ENCODE measurements around the gene APBA1. TPM values are rescaled to one million over a fixed set of nuclear protein-coding genes. Genes with fewer than 3 reads are reported as not detected.

The APBA1 gene
- total and polyA plus RNA-seq, 5 donors from 2014 or later, result 0.20 TPM; not detected in 4

DNA sequence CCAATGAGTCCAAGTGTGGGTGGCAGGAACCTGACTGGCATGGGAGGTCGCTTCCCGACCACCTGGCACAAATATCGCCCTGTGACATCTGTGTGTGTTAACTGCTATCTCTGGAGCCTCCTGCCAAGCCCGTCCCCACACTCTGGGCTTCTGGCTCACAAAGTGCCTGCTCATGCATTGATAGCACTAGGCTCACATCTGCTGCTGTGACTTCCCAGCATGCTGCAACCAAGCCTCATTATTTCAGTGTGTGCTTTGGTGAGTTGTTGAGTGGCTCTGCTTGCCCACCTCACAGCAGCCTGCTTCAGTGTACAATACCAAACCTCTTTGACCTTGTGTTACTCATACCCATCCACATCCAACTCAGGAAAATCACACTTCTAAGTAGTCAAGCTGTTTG is 139.8 kb downstream of the APBA1 start:
- DNase-seq (no peak), ATAC-seq (ENCODE audit: low read depth in 2 of 2) (no peak)
- no peak overlapping the region for H3K4me3 ChIP-seq (ENCODE audit: low read depth, low read length)
- H3K27me3 ChIP-seq (ENCODE audit: control insufficient read depth, insufficient read depth, low read length), result peaks cover 2% of the 10 kb centered on the region
- no peak overlapping the region for H3K27ac Mint-ChIP-seq
- H3K4me3 Mint-ChIP-seq, result no peak overlapping the region
- peaks cover 0 to 4% (median 3%) of the 10 kb centered on the region in 7 donors for H3K9me3 Mint-ChIP-seq
- H3K27me3 Mint-ChIP-seq, result peaks cover 13% of the 10 kb centered on the region
- no peaks in the 10 kb centered on the region for H3K9me3 ChIP-seq (ENCODE audit: control insufficient read depth in 2 of 2, low read length in 2 of 2)
- H3K4me1 Mint-ChIP-seq, result no peaks in the 10 kb centered on the region
- no peak overlapping the region for H3K27ac ChIP-seq (ENCODE audit: insufficient read depth, low read length, poor library complexity, severe bottlenecking)
- no peaks in the 10 kb centered on the region for H3K36me3 Mint-ChIP-seq
- no peaks in the 10 kb centered on the region for H3K4me1 ChIP-seq (ENCODE audit: control insufficient read depth, insufficient read depth, low read length, poor library complexity, severe bottlenecking)
- H3K36me3 ChIP-seq (ENCODE audit: control insufficient read depth, insufficient read depth, low read length), result no peaks in the 10 kb centered on the region

DNA sequence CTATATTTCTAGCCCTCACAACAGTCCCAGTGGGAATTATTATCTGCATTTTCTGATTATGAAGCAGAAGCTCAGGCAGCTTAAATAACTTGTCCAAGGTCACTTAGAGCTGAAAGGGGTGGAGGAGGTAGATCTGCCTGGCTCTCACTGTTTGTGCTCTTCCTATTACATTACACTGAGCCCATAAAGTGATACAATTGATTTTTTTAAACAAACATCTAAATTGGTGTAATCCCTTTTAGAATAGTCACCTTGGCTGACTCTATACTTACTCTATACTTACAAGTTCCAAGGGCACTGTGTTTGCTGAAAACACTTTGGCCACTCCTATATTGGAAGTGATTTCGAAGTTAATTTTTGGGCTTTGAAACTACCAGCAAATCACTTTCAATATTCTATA is 144.7 kb downstream of the APBA1 start:
- no peak for ATAC-seq (ENCODE audit: low read depth in 2 of 2)
- Mint-ChIP-seq H3K4me3 (no peak overlapping the region), H3K36me3 (no peaks in the 10 kb centered on the region)

DNA sequence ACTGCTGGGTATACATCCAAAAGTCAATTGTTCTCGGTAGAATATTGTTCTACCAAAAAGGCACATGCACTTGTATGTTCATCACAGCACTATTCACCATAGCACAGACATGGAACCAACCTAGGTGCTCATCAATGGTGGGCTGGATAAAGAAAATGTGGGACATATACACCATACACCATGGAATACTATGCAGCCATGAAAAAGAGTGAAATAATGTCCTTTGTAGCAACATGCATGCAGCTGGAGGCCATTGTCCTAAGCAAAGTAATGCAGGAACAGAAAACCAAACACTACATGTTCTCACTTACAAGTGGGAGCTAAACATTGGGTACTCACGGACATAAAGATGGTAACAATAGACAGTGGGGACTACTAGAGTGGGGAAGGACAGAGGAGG is 145.5 kb downstream of the APBA1 start:
- no peak overlapping the region for H3K4me3 Mint-ChIP-seq
- Histone ChIP-seq H3K9me3 (ENCODE audit: control insufficient read depth in 2 of 2, low read length in 2 of 2) (peaks cover 0 to 5% of the 10 kb centered on the region in 2 experiments), H3K27ac (ENCODE audit: insufficient read depth, low read length, poor library complexity, severe bottlenecking) (no peak overlapping the region), H3K4me1 (ENCODE audit: control insufficient read depth, insufficient read depth, low read length, poor library complexity, severe bottlenecking) (no peaks in the 10 kb centered on the region), H3K36me3 (ENCODE audit: control insufficient read depth, insufficient read depth, low read length) (no peaks in the 10 kb centered on the region), H3K4me3 (ENCODE audit: low read depth, low read length) (no peak overlapping the region), H3K27me3 (ENCODE audit: control insufficient read depth, insufficient read depth, low read length) (no peaks in the 10 kb centered on the region)
- H3K9me3 Mint-ChIP-seq, result peaks cover 0 to 18% (median 3%) of the 10 kb centered on the region in 7 donors
- H3K4me1 Mint-ChIP-seq, result no peaks in the 10 kb centered on the region
- DNase-seq, result no peak
- H3K36me3 Mint-ChIP-seq, result no peaks in the 10 kb centered on the region
- peaks cover 4% of the 10 kb centered on the region for H3K27me3 Mint-ChIP-seq
- H3K27ac Mint-ChIP-seq, result no peak overlapping the region
- no peak for ATAC-seq (ENCODE audit: low read depth in 2 of 2)

More for the DNA sequence above, 144.7 kb downstream of the APBA1 start:
- peaks cover 0 to 18% (median 3%) of the 10 kb centered on the region in 7 donors for H3K9me3 Mint-ChIP-seq
- no peak overlapping the region for H3K27ac ChIP-seq (ENCODE audit: insufficient read depth, low read length, poor library complexity, severe bottlenecking)
- no peak overlapping the region for H3K4me3 ChIP-seq (ENCODE audit: low read depth, low read length)
- peaks cover 4% of the 10 kb centered on the region for H3K27me3 Mint-ChIP-seq
- H3K27ac Mint-ChIP-seq, result no peak overlapping the region
- no peaks in the 10 kb centered on the region for H3K4me1 Mint-ChIP-seq
- no peaks in the 10 kb centered on the region for H3K27me3 ChIP-seq (ENCODE audit: control insufficient read depth, insufficient read depth, low read length)
- H3K9me3 ChIP-seq (ENCODE audit: control insufficient read depth in 2 of 2, low read length in 2 of 2), result peaks cover 0 to 5% of the 10 kb centered on the region in 2 experiments
- H3K4me1 ChIP-seq (ENCODE audit: control insufficient read depth, insufficient read depth, low read length, poor library complexity, severe bottlenecking), result no peaks in the 10 kb centered on the region
- no peak for DNase-seq
- H3K36me3 ChIP-seq (ENCODE audit: control insufficient read depth, insufficient read depth, low read length), result no peaks in the 10 kb centered on the region

DNA sequence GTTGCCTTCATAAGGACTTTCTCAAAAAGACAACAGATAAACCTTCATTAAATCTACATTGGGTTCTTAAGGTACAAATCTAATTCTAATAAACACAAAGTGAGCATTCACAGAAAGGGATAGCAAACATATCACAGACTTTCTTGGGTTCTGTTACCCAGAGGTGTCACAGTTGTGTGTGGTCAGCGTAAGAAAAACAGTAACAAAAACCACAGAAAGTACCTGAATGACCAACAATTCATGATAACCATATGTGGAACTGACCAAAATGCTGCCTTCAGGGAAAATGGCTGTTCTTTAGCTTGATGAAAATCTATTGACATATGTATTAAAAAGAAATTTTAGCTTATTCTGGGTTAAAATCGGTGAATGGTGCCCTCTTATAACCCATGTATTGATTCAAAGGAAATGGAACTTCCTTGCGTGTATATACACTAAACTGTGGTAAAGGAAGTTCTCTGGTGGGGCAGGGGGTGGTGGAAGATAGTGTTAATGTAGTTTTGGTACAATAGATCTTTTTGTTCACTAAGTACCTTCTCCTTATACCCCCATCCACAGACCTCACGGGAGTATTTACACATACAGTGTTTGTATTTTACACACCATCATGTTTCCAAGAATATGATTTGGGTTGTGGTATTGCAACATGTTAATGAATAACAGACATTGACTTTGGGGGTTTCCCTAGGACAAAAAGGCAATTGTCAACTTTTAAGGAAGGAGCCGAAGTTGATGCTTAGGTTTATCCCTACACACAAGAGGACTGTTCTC is 152.5 kb downstream of the APBA1 start:
- Mint-ChIP-seq H3K9me3 (peaks cover 0 to 13% (median 3%) of the 10 kb centered on the region in 7 donors), H3K4me3 (no peak overlapping the region), H3K27ac (no peak overlapping the region), H3K27me3 (no peaks in the 10 kb centered on the region), H3K36me3 (no peaks in the 10 kb centered on the region), H3K4me1 (no peaks in the 10 kb centered on the region)
- DNase-seq (peak in 1 of 3 donors; percentile 14), ATAC-seq (ENCODE audit: low read depth in 2 of 2) (no peak)
- no peaks in the 10 kb centered on the region for H3K27me3 ChIP-seq (ENCODE audit: control insufficient read depth, insufficient read depth, low read length)
- H3K9me3 ChIP-seq (ENCODE audit: control insufficient read depth in 2 of 2, low read length in 2 of 2), result no peaks in the 10 kb centered on the region
- no peak overlapping the region for H3K4me3 ChIP-seq (ENCODE audit: low read depth, low read length)
- no peaks in the 10 kb centered on the region for H3K4me1 ChIP-seq (ENCODE audit: control insufficient read depth, insufficient read depth, low read length, poor library complexity, severe bottlenecking)
- H3K27ac ChIP-seq (ENCODE audit: insufficient read depth, low read length, poor library complexity, severe bottlenecking), result no peak overlapping the region
- H3K36me3 ChIP-seq (ENCODE audit: control insufficient read depth, insufficient read depth, low read length), result no peaks in the 10 kb centered on the region

DNA sequence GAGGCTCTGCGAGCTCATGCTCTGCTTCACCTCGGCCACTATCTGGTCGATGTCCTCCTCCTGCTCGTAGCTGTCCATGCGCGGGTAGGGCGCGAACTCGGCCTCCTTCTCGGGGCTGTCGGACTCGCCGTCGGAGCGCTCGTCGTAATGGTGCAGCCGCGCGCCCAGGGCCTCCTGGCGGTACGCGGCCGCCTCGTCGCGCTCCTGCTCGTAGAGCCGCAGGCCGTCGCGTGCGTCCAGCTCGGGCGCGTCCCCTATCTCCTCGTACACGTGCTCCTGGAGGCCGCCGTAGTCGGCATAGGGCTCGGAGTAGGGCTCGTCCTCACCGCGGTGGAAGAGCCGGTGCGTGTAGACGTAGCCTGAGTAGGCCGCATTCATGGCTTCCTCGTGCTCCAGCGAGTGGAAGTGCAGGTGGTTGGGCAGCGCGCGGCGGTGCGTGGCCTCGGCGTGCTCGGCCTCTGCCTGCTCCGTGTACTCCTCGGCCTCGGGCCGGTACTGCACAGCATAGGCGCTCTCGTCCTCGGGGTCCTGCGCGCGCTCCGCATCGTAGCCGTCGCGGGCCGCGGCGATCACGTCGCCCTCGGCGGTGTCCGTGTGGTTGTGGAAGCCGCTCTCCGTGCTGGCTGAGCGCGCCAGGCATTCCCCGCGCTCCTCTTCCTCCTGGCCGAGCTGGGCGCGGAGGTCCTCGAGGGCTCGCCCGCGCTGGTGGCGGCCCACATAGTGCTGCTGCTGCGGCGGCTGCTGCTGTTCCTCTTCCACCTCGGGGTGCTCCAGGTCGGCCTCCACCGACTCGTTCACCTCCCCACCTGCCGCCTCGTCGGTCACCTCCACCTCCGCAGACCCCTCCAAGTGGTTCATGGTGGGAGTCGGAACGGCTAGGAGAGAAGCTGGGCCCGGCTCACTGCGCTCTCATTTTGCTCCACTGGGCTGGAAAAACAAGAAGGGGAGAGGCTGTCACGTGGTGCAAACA is 155.5 kb downstream of the APBA1 start:
- Mint-ChIP-seq H3K4me1 (no peaks in the 10 kb centered on the region), H3K36me3 (no peaks in the 10 kb centered on the region), H3K4me3 (no peak overlapping the region), H3K27ac (no peak overlapping the region), H3K27me3 (no peaks in the 10 kb centered on the region), H3K9me3 (peaks cover 0 to 9% (median 3%) of the 10 kb centered on the region in 7 donors)
- DNase-seq (no peak), ATAC-seq (ENCODE audit: low read depth in 2 of 2) (no peak)
- Histone ChIP-seq H3K9me3 (ENCODE audit: control insufficient read depth in 2 of 2, low read length in 2 of 2) (no peaks in the 10 kb centered on the region), H3K36me3 (ENCODE audit: control insufficient read depth, insufficient read depth, low read length) (no peaks in the 10 kb centered on the region), H3K4me1 (ENCODE audit: control insufficient read depth, insufficient read depth, low read length, poor library complexity, severe bottlenecking) (no peaks in the 10 kb centered on the region), H3K4me3 (ENCODE audit: low read depth, low read length) (no peak overlapping the region), H3K27ac (ENCODE audit: insufficient read depth, low read length, poor library complexity, severe bottlenecking) (no peak overlapping the region), H3K27me3 (ENCODE audit: control insufficient read depth, insufficient read depth, low read length) (no peaks in the 10 kb centered on the region)

DNA sequence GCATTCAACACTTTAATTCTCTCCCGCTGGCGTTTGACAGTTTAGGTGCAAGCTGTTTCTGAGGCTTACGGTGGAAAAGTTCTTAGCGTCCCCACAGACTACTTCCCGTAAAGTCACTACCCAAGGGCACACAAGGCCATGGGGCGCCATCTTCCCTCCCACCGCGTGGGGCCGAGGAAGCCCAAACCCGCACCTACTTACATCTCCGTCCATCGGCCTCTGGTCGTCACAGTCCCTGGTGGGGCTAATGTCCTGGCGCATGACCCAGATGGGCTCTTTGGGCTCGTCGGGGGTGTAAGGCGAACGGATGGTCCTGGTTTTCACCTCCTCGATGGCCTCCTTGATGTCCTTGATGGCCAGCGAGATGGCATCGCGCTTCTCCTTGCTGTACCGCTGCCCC is 156.4 kb downstream of the APBA1 start:
- H3K27me3 Mint-ChIP-seq, result no peaks in the 10 kb centered on the region
- Histone ChIP-seq H3K27ac (ENCODE audit: insufficient read depth, low read length, poor library complexity, severe bottlenecking) (no peak overlapping the region), H3K36me3 (ENCODE audit: control insufficient read depth, insufficient read depth, low read length) (no peaks in the 10 kb centered on the region), H3K4me3 (ENCODE audit: low read depth, low read length) (no peak overlapping the region), H3K27me3 (ENCODE audit: control insufficient read depth, insufficient read depth, low read length) (no peaks in the 10 kb centered on the region), H3K4me1 (ENCODE audit: control insufficient read depth, insufficient read depth, low read length, poor library complexity, severe bottlenecking) (no peaks in the 10 kb centered on the region), H3K9me3 (ENCODE audit: control insufficient read depth in 2 of 2, low read length in 2 of 2) (no peaks in the 10 kb centered on the region)
- H3K4me1 Mint-ChIP-seq, result no peaks in the 10 kb centered on the region
- no peak for DNase-seq
- ATAC-seq (ENCODE audit: low read depth in 2 of 2), result no peak
- H3K4me3 Mint-ChIP-seq, result no peak overlapping the region
- no peaks in the 10 kb centered on the region for H3K36me3 Mint-ChIP-seq
- H3K27ac Mint-ChIP-seq, result no peak overlapping the region
- peaks cover 0 to 9% (median 2%) of the 10 kb centered on the region in 7 donors for H3K9me3 Mint-ChIP-seq

DNA sequence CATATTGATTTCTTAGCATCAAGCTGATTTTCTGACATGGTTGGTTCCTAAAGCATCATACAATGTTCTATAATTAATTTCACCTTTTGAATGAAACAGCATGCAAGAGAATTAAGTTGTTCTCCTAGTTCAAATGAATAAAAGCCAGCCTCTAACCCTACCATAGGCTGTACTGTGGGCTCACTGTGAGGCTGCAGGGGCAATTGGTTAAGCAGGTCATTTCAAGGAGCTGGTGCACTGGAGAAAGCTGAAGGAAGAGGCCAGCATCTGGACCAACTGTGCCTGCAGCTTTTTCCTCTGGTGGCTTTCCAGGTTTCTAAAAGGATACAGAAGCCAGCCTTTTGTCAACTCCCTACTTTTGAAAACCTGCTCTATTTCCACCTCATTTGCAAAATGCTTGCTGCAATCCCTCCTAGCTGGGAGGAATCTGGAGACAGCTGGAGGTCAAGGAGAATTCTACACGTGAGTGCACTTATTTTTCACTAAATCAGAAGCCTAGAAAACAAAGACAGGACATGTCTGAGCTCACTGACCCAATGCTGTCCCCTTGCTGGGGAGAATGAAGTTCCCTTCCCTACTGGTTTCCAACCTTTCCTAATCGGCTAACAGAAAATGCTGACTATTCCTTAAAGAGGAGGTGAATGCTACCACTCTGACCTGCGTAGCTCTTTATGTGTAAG is 158.9 kb downstream of the APBA1 start:
- no peaks in the 10 kb centered on the region for H3K27me3 ChIP-seq (ENCODE audit: control insufficient read depth, insufficient read depth, low read length)
- Mint-ChIP-seq H3K9me3 (peaks cover 0 to 9% (median 0%) of the 10 kb centered on the region in 7 donors), H3K27ac (no peak overlapping the region), H3K36me3 (no peaks in the 10 kb centered on the region), H3K4me3 (no peak overlapping the region), H3K4me1 (no peaks in the 10 kb centered on the region), H3K27me3 (no peaks in the 10 kb centered on the region)
- H3K9me3 ChIP-seq (ENCODE audit: control insufficient read depth in 2 of 2, low read length in 2 of 2), result no peaks in the 10 kb centered on the region
- DNase-seq (no peak), ATAC-seq (ENCODE audit: low read depth in 2 of 2) (no peak)
- no peak overlapping the region for H3K27ac ChIP-seq (ENCODE audit: insufficient read depth, low read length, poor library complexity, severe bottlenecking)
- H3K36me3 ChIP-seq (ENCODE audit: control insufficient read depth, insufficient read depth, low read length), result no peaks in the 10 kb centered on the region
- no peak overlapping the region for H3K4me3 ChIP-seq (ENCODE audit: low read depth, low read length)
- no peaks in the 10 kb centered on the region for H3K4me1 ChIP-seq (ENCODE audit: control insufficient read depth, insufficient read depth, low read length, poor library complexity, severe bottlenecking)

All from CD4-positive, CD25-positive, alpha-beta regulatory T cell (primary cell).